Body of pancreas (tissue), 4 donors: ENCODE data around the gene MELK.

ENCODE experiments used
- POLR2A ChIP-seq, 3 donors: fragments of 450-650 bp; IDR thresholded peaks; one replicate each; pipeline ENCODE4 v1.6.1; 2016; ENCODE audit warnings: antibody characterized with exemption in 3 of 3, mild to moderate bottlenecking in 2 of 3
- TF ChIP-seq, protein P1 (sequence below), 7 experiments: fragments of 450-650 bp in 4 of 7; fragments of 200-600 bp in 3 of 7; sonication (generic) in 3 of 7; IDR thresholded peaks; one replicate each; pipeline ENCODE4 v1.5.1; 2016 to 2019; ENCODE audit warnings: antibody characterized with exemption in 7 of 7

DNA sequence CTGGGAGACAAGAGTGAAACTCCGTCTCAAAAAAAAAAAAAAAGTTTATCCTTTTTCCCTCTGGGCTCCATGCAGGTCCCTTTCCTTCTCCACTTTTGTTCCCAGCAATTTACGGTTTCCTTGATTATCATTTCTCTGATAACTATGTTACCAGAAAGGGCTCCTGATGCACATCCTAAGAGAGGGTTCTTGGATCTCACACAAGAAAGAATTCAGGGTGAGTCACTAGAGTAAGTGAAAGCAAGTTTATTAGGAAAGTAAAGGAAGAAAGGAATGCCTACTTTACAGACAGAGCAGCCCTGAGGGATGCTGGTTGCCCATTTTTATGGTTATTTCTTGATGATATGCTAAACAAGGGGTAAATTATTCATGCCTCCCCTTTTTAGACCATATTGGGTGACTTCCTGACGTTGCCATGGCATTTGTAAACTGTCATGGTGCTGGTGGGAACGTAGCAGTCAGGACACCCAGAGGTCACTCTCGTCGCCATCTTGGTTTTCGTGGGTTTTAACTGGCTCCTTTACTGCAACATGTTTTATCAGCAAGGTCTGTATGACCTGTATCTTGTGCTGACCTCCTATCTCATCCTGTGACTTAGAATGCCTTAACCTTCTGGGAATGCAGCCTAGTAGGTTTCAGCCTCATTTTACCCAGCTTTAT is 13.5 kb upstream of the MELK start:
- TF ChIP-seq POLR2A (IDR thresholded peaks at IDR 0.05): no peak
- TF ChIP-seq, protein P1, sequence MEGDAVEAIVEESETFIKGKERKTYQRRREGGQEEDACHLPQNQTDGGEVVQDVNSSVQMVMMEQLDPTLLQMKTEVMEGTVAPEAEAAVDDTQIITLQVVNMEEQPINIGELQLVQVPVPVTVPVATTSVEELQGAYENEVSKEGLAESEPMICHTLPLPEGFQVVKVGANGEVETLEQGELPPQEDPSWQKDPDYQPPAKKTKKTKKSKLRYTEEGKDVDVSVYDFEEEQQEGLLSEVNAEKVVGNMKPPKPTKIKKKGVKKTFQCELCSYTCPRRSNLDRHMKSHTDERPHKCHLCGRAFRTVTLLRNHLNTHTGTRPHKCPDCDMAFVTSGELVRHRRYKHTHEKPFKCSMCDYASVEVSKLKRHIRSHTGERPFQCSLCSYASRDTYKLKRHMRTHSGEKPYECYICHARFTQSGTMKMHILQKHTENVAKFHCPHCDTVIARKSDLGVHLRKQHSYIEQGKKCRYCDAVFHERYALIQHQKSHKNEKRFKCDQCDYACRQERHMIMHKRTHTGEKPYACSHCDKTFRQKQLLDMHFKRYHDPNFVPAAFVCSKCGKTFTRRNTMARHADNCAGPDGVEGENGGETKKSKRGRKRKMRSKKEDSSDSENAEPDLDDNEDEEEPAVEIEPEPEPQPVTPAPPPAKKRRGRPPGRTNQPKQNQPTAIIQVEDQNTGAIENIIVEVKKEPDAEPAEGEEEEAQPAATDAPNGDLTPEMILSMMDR (IDR thresholded peaks at IDR 0.05): no peak
